SK-MEL-5 (cell line): ENCODE results near the gene NBR1. TPM values are rescaled to one million over a fixed set of nuclear protein-coding genes. Genes with fewer than 3 reads are reported as not detected.
"Not testable (repeated sequence)": the region's sequence is repeated elsewhere in the genome, so short reads cannot be mapped to it uniquely, and the experiment has no call there.

Experiments
- DNase-seq: peaks from one replicate; pipeline ENCODE4 v3.0.0-alpha.2; 2016; ENCODE audit warnings: low read depth, low spot score
- in situ Hi-C: cut with HindIII; loops from 2 replicates; pipeline ENCODE4 v1.10.0; 2016; ENCODE audit warnings: low sequenced_read_pairs, high pct_unique_total_duplicates, low pct_unique_long_range_greater_than_20kb
- small RNA-seq, 2 experiments: library from RNA; depleted of rRNA; stranded (forward); fragments of <200 nt; gene quantifications; one replicate each; pipeline ENCODE3, GENCODE V24; 2014
- total RNA-seq: library from RNA; depleted of rRNA; stranded (reverse); fragments of >200 nt; shearing (Covaris generic); gene quantifications from 2 replicates; pipeline ENCODE4 v1.2.3, GENCODE V29; 2014; rRNA removed

NBR1 gene
- total RNA-seq, 1 experiment from 2014 or later: 88.6 TPM

GRCh38 chr17:43228020-43228782 lies 57.2 kb downstream of the NBR1 start, which contains the start of gene CCDC200:
Gene CCDC200 (minus strand): TSS chr17:43228623. CDS start chr17:43228554, 69 bp downstream.
- in situ Hi-C loops, DNase-seq: not testable (repeated sequence)

GRCh38 chr17:43231205-43232020 lies 60.4 kb downstream of the NBR1 start:
- DNase-seq, in situ Hi-C loops: not testable (repeated sequence)

- in situ Hi-C loops: not testable (repeated sequence)
- peak; percentile 0 for DNase-seq
These were observed 61.1 kb downstream of the NBR1 start for GRCh38 chr17:43232021-43232699.

GRCh38 chr17:43233263-43233662 lies 62.2 kb downstream of the NBR1 start:
- in situ Hi-C loops, DNase-seq: not testable (repeated sequence)

- DNase-seq, in situ Hi-C loops: not testable (repeated sequence)
These were observed 62.9 kb downstream of the NBR1 start, which contains the start of gene RNU2-1 for GRCh38 chr17:43233877-43234276. Gene RNU2-1 (minus strand): TSS chr17:43233977.

- DNase-seq, in situ Hi-C loops: not testable (repeated sequence)
These were observed 68.6 kb downstream of the NBR1 start for GRCh38 chr17:43239597-43239996.

- DNase-seq, in situ Hi-C loops: not testable (repeated sequence)
These were observed 69.8 kb downstream of the NBR1 start for GRCh38 chr17:43240596-43241352.

GRCh38 chr17:43246456-43246855 lies 75.4 kb downstream of the NBR1 start:
- in situ Hi-C loops, DNase-seq: not testable (repeated sequence)

Small RNA genes lying within 50 kb of the gene (small RNA-seq; reads per million reads assigned to genes)
- gene AC060780.2 (0 reads per million in 2 experiments), gene AC060780.3 (0 reads per million in 2 experiments), gene AC135721.1 (0 reads per million in 2 experiments), gene RF00004 (0 reads per million in 2 experiments), gene RNU2-1 (0 reads per million in 2 experiments)

Other genes with a start within 250 kb of the NBR1 start
- 24.3 and 26.7 TPM in 2 replicates for gene AARSD1, start 206.8 kb upstream of the NBR1 start, total RNA-seq
- 0.42 TPM in 1 of 2 replicates, not detected in the other for gene PTGES3L, start 191.1 kb upstream of the NBR1 start, total RNA-seq
- 6.2 and 7.2 TPM in 2 replicates for gene RUNDC1, start 190.6 kb upstream of the NBR1 start, total RNA-seq
- 2,384 and 3,000 TPM in 2 replicates for gene RPL27, start 172.8 kb upstream of the NBR1 start, total RNA-seq
- gene IFI35, start 164.4 kb upstream of the NBR1 start, total RNA-seq: 55.8 and 63.1 TPM in 2 replicates
- gene VAT1, start 148.8 kb upstream of the NBR1 start, total RNA-seq: 315 and 329 TPM in 2 replicates
- gene RND2, start 146.0 kb upstream of the NBR1 start, total RNA-seq: not detected in 2 replicates
- gene BRCA1, start 45.9 kb upstream of the NBR1 start, total RNA-seq: 45.9 and 51.5 TPM in 2 replicates
- 1.2 and 1.3 TPM in 2 replicates for gene TMEM106A, start 40.7 kb downstream of the NBR1 start, total RNA-seq
- not detected in 2 replicates for gene CCDC200, start 57.4 kb downstream of the NBR1 start, total RNA-seq
- gene RNU2-1, start 62.8 kb downstream of the NBR1 start, total RNA-seq: not detected in 2 replicates
- 3.4 and 3.7 TPM in 2 replicates for gene ARL4D, start 227.8 kb downstream of the NBR1 start, total RNA-seq